Left lung (tissue), 10 donors: ENCODE data around the gene RCAN3. TPM values are rescaled to one million over a fixed set of nuclear protein-coding genes. Genes with fewer than 3 reads are reported as not detected.
A peak's percentile ranks its signal among the peaks of the same experiment; 100 is the strongest.
"Not testable (repeated sequence)": the region's sequence is repeated elsewhere in the genome, so short reads cannot be mapped to it uniquely, and the experiment has no call there.

Experiments
- ATAC-seq: fragments of 200-7000 bp; cut with Tn5 transposase; one replicate; pipeline ENCODE4 v1.9.1; 2020; ENCODE audit warnings: moderate library complexity
- DNase-seq, 4 donors: peaks; one replicate each; pipeline ENCODE4 v3.0.0-alpha.2; 2013 to 2020
- H3K27ac ChIP-seq, 2 donors: fragments of 200-600 bp; sonication (generic) in 1 of 2; one replicate each; pipeline versions ENCODE4 v1.5.0 to v1.8.0; 2020 to 2021
- H3K27me3 ChIP-seq, 2 donors: fragments of 200-600 bp; sonication (generic) in 1 of 2; one replicate each; pipeline versions ENCODE4 v1.5.0 to v1.8.0; 2020 to 2021
- H3K36me3 ChIP-seq, 2 donors: fragments of 200-600 bp; sonication (generic) in 1 of 2; one replicate each; pipeline versions ENCODE4 v1.5.0 to v1.8.0; 2020 to 2021
- H3K4me1 ChIP-seq, 2 donors: fragments of 200-600 bp; one replicate each; pipeline ENCODE4 v1.8.0; 2021
- H3K4me3 ChIP-seq, 2 donors: fragments of 200-600 bp; sonication (generic) in 1 of 2; one replicate each; pipeline versions ENCODE4 v1.5.0 to v1.8.0; 2020 to 2021; ENCODE audit warnings: mild to moderate bottlenecking in 1 of 2
- H3K9me3 ChIP-seq, 2 donors: fragments of 200-600 bp; sonication (generic) in 1 of 2; one replicate each; pipeline versions ENCODE4 v1.5.0 to v1.8.0; 2020 to 2021
- CTCF ChIP-seq, 2 donors: fragments of 200-600 bp; sonication (generic) in 1 of 2; IDR thresholded peaks; one replicate each; pipeline versions ENCODE4 v1.5.0 to v1.8.0; 2021; ENCODE audit warnings: antibody characterized with exemption in 2 of 2
- intact Hi-C, 2 donors: fragments of 100-400 bp; cut with DNase I; formaldehyde crosslinking; loops; one replicate each; pipeline versions ENCODE4 v1.11.2 to v1.14.2; 2022
- polyA plus RNA-seq, 6 donors: library from polyadenylated mRNA; unstranded; fragments of 120-200 nt; gene quantifications; one replicate each; pipeline ENCODE4 v1.2.1, GENCODE V29; 2013; ENCODE audit not compliant: insufficient read length in 6 of 6
- total RNA-seq, 2 donors: library from RNA; stranded (reverse); fragmentation: NEBNext Ultra II Directional; extraction: Animal tissue kit (Norgen Biotek cat#: 25700); gene quantifications; one replicate each; pipeline ENCODE4 v1.2.1, GENCODE V29; 2021
- donor health status: DM: no; HTN: yes; CAD: no.
- donor health status: DM: no; HTN: no; CAD: no.

Gene RCAN3
- total and polyA plus RNA-seq, 8 donors: 8.1 to 15.1 (median 10.9) TPM

DNA sequence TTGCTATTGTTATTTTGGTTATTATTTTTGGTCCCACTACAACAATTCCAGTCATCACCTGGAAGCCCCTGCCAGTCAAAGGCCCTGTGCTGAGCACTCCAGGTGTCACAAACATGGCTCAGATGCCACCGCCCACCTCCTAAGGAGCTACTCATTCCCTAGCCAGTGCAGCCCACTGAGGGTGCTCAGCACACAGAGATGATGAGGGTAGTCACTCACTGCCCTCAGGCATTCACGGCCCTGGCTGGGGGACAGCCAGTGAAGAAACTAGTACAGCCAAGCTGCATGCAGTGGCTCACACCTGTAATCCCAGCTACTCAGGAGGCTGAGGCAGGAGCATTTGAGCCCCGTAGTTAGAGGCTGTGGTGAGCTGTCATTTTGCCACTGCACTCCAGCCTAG, 44.8 kb upstream of the RCAN3 start:
- TF ChIP-seq CTCF (IDR thresholded peaks at IDR 0.05): no peak
- no peaks in the 10 kb centered on the region for H3K27me3 ChIP-seq
- H3K4me1 ChIP-seq: no peaks in the 10 kb centered on the region
- H3K36me3 ChIP-seq: peaks cover 0 to 88% of the 10 kb centered on the region in 2 donors
- no peak overlapping the region for H3K27ac ChIP-seq
- H3K4me3 ChIP-seq: no peak overlapping the region
- no peaks in the 10 kb centered on the region for H3K9me3 ChIP-seq
- DNase-seq (no peak), ATAC-seq (no peak)
- intact Hi-C loops: no loop called here

- no peaks in the 10 kb centered on the region for H3K27me3 ChIP-seq
- ATAC-seq (no peak), DNase-seq (no peak)
- H3K36me3 ChIP-seq: peaks cover 0 to 83% of the 10 kb centered on the region in 2 donors
- TF ChIP-seq CTCF (IDR thresholded peaks at IDR 0.05): no peak
- H3K4me3 ChIP-seq: no peak overlapping the region
- H3K4me1 ChIP-seq: no peaks in the 10 kb centered on the region
- H3K27ac ChIP-seq: no peak overlapping the region
- intact Hi-C loops: no loop called here
- no peaks in the 10 kb centered on the region for H3K9me3 ChIP-seq
These were observed 42.9 kb upstream of the RCAN3 start for GRCh38 chr1:24459551-24460266.

GRCh38 chr1:24462128-24462527, 40.5 kb upstream of the RCAN3 start:
- H3K9me3 ChIP-seq, H3K27ac ChIP-seq, intact Hi-C loops, H3K4me3 ChIP-seq, DNase-seq, ATAC-seq, H3K4me1 ChIP-seq, H3K27me3 ChIP-seq: not testable (repeated sequence)
- H3K36me3 ChIP-seq: peaks cover 0 to 77% of the 10 kb centered on the region in 2 donors

DNA sequence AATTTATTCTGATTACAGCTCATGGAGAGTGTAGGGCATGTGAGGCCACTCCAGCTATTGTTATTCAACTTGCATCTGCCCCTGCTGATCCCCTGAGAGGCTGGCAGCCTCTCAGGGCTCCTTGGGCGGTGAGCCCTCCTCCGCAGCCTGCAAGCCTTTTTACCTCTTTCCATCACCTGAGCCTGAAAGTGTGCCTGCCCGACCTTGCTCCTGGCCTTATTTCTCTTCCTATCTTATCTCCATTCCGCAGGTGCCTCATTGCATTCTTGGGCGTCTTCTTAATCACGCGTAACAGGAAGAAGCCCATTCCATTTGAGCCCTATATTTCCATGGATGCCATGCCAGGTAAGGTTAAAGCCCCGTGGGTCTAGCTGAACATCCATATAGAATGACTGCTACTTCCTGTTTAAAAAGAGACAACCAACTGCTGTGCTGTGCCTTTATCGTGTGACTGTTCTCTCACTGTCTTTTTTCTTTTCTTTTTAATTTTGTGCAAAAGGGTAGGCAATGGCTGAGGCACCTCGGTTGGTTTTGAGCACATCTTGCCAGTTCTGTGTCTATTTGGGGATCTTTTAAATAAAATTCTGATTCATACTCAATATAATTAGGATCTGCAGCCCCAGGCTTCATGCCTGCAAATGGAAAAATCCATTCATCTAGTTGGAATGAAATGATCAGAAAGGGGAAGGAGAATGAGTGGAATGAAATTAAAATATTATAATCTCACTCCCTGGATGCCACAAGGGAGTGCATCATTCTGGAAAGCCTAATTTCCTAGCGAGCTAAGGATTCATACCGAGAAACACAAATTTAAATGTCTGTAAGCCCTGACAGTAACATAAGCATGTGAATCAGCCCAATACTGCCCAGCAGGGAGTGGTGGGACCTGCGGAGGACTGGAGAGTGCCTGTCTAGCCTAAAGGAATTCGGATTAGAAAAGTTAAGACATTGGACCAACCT, 38.6 kb upstream of the RCAN3 start:
- Histone ChIP-seq H3K27ac (no peak overlapping the region), H3K27me3 (no peaks in the 10 kb centered on the region), H3K4me1 (no peaks in the 10 kb centered on the region), H3K9me3 (no peaks in the 10 kb centered on the region), H3K36me3 (peaks cover 0 to 65% of the 10 kb centered on the region in 2 donors), H3K4me3 (no peak overlapping the region)
- intact Hi-C loops: no loop called here
- no peak for TF ChIP-seq CTCF (IDR thresholded peaks at IDR 0.05)
- no peak for ATAC-seq
- DNase-seq: no peak

DNA sequence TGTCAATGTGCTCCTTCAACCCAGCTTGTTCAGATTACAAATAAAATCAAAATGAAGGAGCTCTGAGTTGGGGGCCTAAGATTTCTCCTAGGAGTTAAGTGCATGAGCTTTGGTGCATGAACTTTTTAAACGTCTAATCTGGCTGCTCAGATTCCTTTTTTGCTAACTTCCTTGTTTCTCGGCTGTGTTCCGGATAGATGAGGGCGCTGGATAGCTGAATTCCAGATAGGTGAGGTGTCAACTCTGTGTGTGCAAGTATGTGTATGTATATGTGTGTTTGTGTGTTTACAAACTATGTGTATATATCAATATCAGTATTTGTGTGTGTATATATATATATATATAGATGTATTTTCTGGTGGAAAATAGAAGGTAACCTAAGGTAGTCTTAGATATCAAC, 37.5 kb upstream of the RCAN3 start:
- Histone ChIP-seq H3K4me1 (no peaks in the 10 kb centered on the region), H3K36me3 (peaks cover 0 to 56% of the 10 kb centered on the region in 2 donors), H3K9me3 (no peaks in the 10 kb centered on the region), H3K4me3 (no peak overlapping the region), H3K27me3 (no peaks in the 10 kb centered on the region), H3K27ac (no peak overlapping the region)
- no peak for TF ChIP-seq CTCF (IDR thresholded peaks at IDR 0.05)
- intact Hi-C loops: no loop called here
- ATAC-seq (peak; percentile 26), DNase-seq (no peak)
